H1 (cell line): ENCODE results near the gene ZNF644. TPM values are rescaled to one million over a fixed set of nuclear protein-coding genes. Genes with fewer than 3 reads are reported as not detected.

Experiments
- CTCF ChIA-PET: fragments of 300-600 bp; sonication (Branson Sonifier 250); formaldehyde crosslinking; loops from one replicate; lab custom pipeline; 2021; ENCODE audit not compliant: partially characterized antibody; lab: Charles Lee
- POLR2A ChIA-PET: fragments of 300-600 bp; sonication (Branson Sonifier 250); formaldehyde crosslinking; loops from one replicate; lab custom pipeline; 2021; ENCODE audit warnings: inconsistent platforms; ENCODE audit not compliant: partially characterized antibody; lab: Charles Lee
- DNase-seq, 2 experiments: peaks; one replicate each; pipeline versions ENCODE4 v3.0.0 to v3.0.0-alpha.2; 2010 to 2022; ENCODE audit warnings: low spot score in 2 of 2, low read depth in 1 of 2, mixed read lengths in 1 of 2
- FAIRE-seq: peaks from 2 replicates; lab custom pipeline; 2011; peaks lifted over from hg19 to GRCh38; lab: Jason Lieb, UNC
- H2AFZ ChIP-seq: 2 replicates; pipeline ENCODE4 v1.8.1; 2012; ENCODE audit warnings: low read length, inconsistent platforms
- H2AK5ac ChIP-seq: 2 replicates; pipeline ENCODE4 v1.6.1; 2013; ENCODE audit warnings: low read depth, low read length
- H2BK120ac ChIP-seq: replicated peaks from 2 replicates; pipeline ENCODE3; 2013; ENCODE audit warnings: low read depth, low read length, inconsistent platforms
- H2BK12ac ChIP-seq: 2 replicates; pipeline ENCODE4 v1.6.1; 2013; ENCODE audit warnings: low read depth, low read length
- H2BK15ac ChIP-seq: 2 replicates; pipeline ENCODE4 v1.6.1; 2013; ENCODE audit warnings: low read length
- H2BK20ac ChIP-seq: 2 replicates; pipeline ENCODE4 v1.6.1; 2013; ENCODE audit warnings: low read length
- H2BK5ac ChIP-seq: 2 replicates; pipeline ENCODE4 v1.6.1; 2013; ENCODE audit warnings: low read depth, low read length
- H3K14ac ChIP-seq: 2 replicates; pipeline ENCODE4 v1.6.1; 2013; ENCODE audit warnings: inconsistent platforms; ENCODE audit not compliant: insufficient read length
- H3K18ac ChIP-seq: 2 replicates; pipeline ENCODE4 v1.6.1; 2013; ENCODE audit warnings: low read length; ENCODE audit errors: extremely low read depth
- H3K23ac ChIP-seq: 2 replicates; pipeline ENCODE4 v1.6.1; 2013; ENCODE audit warnings: inconsistent platforms; ENCODE audit not compliant: insufficient read length
- H3K23me2 ChIP-seq: 2 replicates; pipeline ENCODE4 v1.6.1; 2013; ENCODE audit warnings: low read depth, low read length
- H3K27ac ChIP-seq: 2 replicates; pipeline ENCODE4 v1.6.1; 2011; ENCODE audit warnings: low read depth, low read length, inconsistent platforms
- H3K27me3 ChIP-seq, 4 experiments: replicated peaks in 1 of 4; 1 replicate in 1 of 4; 2 replicates in 3 of 4; pipeline versions ENCODE4 v1.6.1 to v1.8.1; 2011 to 2013; ENCODE audit warnings: low read length in 3 of 4, mild to moderate bottlenecking in 3 of 4, inconsistent platforms in 2 of 4, mixed read lengths in 2 of 4, moderate library complexity in 1 of 4; ENCODE audit not compliant: control insufficient read depth in 3 of 4, insufficient read depth in 3 of 4; ENCODE audit errors: extremely low read depth in 1 of 4
- H3K36me3 ChIP-seq, 4 experiments: 2 replicates each; pipeline versions ENCODE4 v1.6.1 to v1.8.1; 2011 to 2013; ENCODE audit warnings: mild to moderate bottlenecking in 4 of 4, low read length in 3 of 4, moderate library complexity in 2 of 4, control low read depth in 1 of 4, inconsistent platforms in 1 of 4; ENCODE audit not compliant: insufficient read depth in 4 of 4, control insufficient read depth in 2 of 4
- H3K4ac ChIP-seq: replicated peaks from 2 replicates; pipeline ENCODE3; 2013; ENCODE audit warnings: low read length, low read depth, mixed read lengths, inconsistent platforms; ENCODE audit not compliant: insufficient read length
- H3K4me1 ChIP-seq, 4 experiments: replicated peaks in 1 of 4; 1 replicate in 1 of 4; 2 replicates in 3 of 4; pipeline versions ENCODE4 v1.6.1 to v1.8.1; 2011 to 2013; ENCODE audit warnings: low read length in 3 of 4, inconsistent platforms in 2 of 4, mixed read lengths in 1 of 4; ENCODE audit not compliant: insufficient read depth in 4 of 4, control insufficient read depth in 3 of 4
- H3K4me2 ChIP-seq, 2 experiments: 2 replicates each; pipeline versions ENCODE4 v1.6.1 to v1.8.1; 2011 to 2013; ENCODE audit warnings: low read depth in 2 of 2, low read length in 2 of 2, control low read depth in 1 of 2, inconsistent platforms in 1 of 2, mild to moderate bottlenecking in 1 of 2; ENCODE audit not compliant: insufficient read depth in 1 of 2
- H3K4me3 ChIP-seq, 4 experiments: fragments of 200-600, 300-600 bp in 1 of 4; sonication (generic), shearing (Covaris generic), sonication (Bioruptor Twin) in 1 of 4; 2 replicates each; pipeline versions ENCODE4 v1.5.1 to v1.8.1; 2011 to 2016; ENCODE audit warnings: low read length in 4 of 4, low read depth in 3 of 4, control low read depth in 2 of 4, inconsistent platforms in 2 of 4, mild to moderate bottlenecking in 2 of 4, mixed read lengths in 1 of 4, moderate library complexity in 1 of 4; ENCODE audit not compliant: insufficient read depth in 2 of 4; ENCODE audit errors: extremely low read depth in 1 of 4
- H3K56ac ChIP-seq: replicated peaks from 2 replicates; pipeline ENCODE3; 2013; ENCODE audit warnings: low read depth, mild to moderate bottlenecking, mixed read lengths, low read length, inconsistent platforms; ENCODE audit not compliant: insufficient read length
- H3K79me1 ChIP-seq: 2 replicates; pipeline ENCODE4 v1.6.1; 2013; ENCODE audit warnings: low read depth, low read length, control low read depth
- H3K79me2 ChIP-seq, 2 experiments: 2 replicates each; pipeline versions ENCODE4 v1.6.1 to v1.8.1; 2012 to 2013; ENCODE audit warnings: low read length in 2 of 2, mild to moderate bottlenecking in 2 of 2, inconsistent platforms in 1 of 2; ENCODE audit not compliant: insufficient read depth in 2 of 2, control insufficient read depth in 1 of 2
- H3K9ac ChIP-seq, 4 experiments: replicated peaks in 1 of 4; 1 replicate in 1 of 4; 2 replicates in 3 of 4; pipeline versions ENCODE4 v1.6.1 to v1.8.1; 2011 to 2013; ENCODE audit warnings: low read depth in 3 of 4, low read length in 3 of 4, control low read depth in 2 of 4, mild to moderate bottlenecking in 2 of 4, moderate library complexity in 2 of 4, inconsistent platforms in 1 of 4; ENCODE audit errors: extremely low read depth in 1 of 4
- H3K9me3 ChIP-seq, 2 experiments: 2 replicates each; pipeline versions ENCODE4 v1.6.1 to v1.8.1; 2012 to 2013; ENCODE audit warnings: mild to moderate bottlenecking in 2 of 2, moderate library complexity in 2 of 2, control low read depth in 1 of 2, inconsistent platforms in 1 of 2, low read depth in 1 of 2, low read length in 1 of 2, mixed read lengths in 1 of 2; ENCODE audit not compliant: insufficient read depth in 2 of 2
- H4K20me1 ChIP-seq, 2 experiments: replicated peaks in 1 of 2; 2 replicates each; pipeline versions ENCODE3 to v1.8.1; 2011 to 2013; ENCODE audit warnings: inconsistent platforms in 2 of 2, low read length in 2 of 2, mild to moderate bottlenecking in 1 of 2; ENCODE audit not compliant: insufficient read depth in 2 of 2, control insufficient read depth in 1 of 2
- H4K5ac ChIP-seq: 2 replicates; pipeline ENCODE4 v1.6.1; 2013; ENCODE audit warnings: low read length, low read depth, mixed read lengths, inconsistent platforms; ENCODE audit not compliant: insufficient read length
- H4K8ac ChIP-seq: 2 replicates; pipeline ENCODE4 v1.8.0; 2013; ENCODE audit warnings: mild to moderate bottlenecking, moderate library complexity, low read length, inconsistent platforms; ENCODE audit not compliant: insufficient read depth; ENCODE audit errors: extremely low read depth
- H4K91ac ChIP-seq: replicated peaks from 2 replicates; pipeline ENCODE3; 2013; ENCODE audit warnings: low read length, mixed read lengths, inconsistent platforms; ENCODE audit not compliant: insufficient read length
- ASH2L ChIP-seq: fragments of 200-600, 300-600 bp; sonication (generic); IDR thresholded peaks from one replicate; pipeline ENCODE4 v1.7.1; 2017; ENCODE audit warnings: low read length
- GABPA ChIP-seq: IDR thresholded peaks from 2 replicates; pipeline ENCODE4 v1.6.1; 2011; ENCODE audit warnings: mild to moderate bottlenecking, low read length, moderate library complexity, borderline replicate concordance; ENCODE audit not compliant: insufficient read depth
- TCF12 ChIP-seq: IDR thresholded peaks from 2 replicates; pipeline ENCODE4 v1.6.1; 2011; ENCODE audit warnings: low read depth, mild to moderate bottlenecking, low read length
- WGBS, 2 experiments: shearing (Covaris generic) in 1 of 2; methylation state at CpG; one replicate each; pipeline versions ENCODE4 v1.1.6 to v1.1.7; 2013 to 2015; ENCODE audit warnings: low lambda C conversion rate in 2 of 2, mixed read lengths in 2 of 2, inconsistent platforms in 1 of 2, low coverage in 1 of 2, missing lambda C conversion rate in 1 of 2; ENCODE audit not compliant: insufficient replicate concordance in 2 of 2, insufficient coverage in 1 of 2, insufficient read length in 1 of 2; ENCODE audit errors: extremely low coverage in 1 of 2, missing lambda C conversion rate in 1 of 2; 5-methylcytosine and 5-hydroxymethylcytosine counted together
- polyA plus RNA-seq, 7 experiments: library from polyadenylated mRNA; depleted of rRNA in 3 of 7; stranded (reverse) in 5 of 7; unstranded in 2 of 7; fragments of >200 nt in 5 of 7; fragments of 200-250 nt in 2 of 7; gene quantifications; 1 replicate in 5 of 7; 2 replicates in 1 of 7; 4 replicates in 1 of 7; pipeline versions ENCODE4 v1.2.1 to v1.2.3, GENCODE V29; 2011 to 2013; ENCODE audit warnings: missing spikeins in 2 of 7, mixed read lengths in 2 of 7
- total RNA-seq: library from RNA; stranded (reverse); fragmentation: NEBNext Ultra II Directional; extraction: Animal tissue kit (Norgen Biotek cat#: 25700); gene quantifications from 2 replicates; pipeline ENCODE4 v1.2.1, GENCODE V29; 2021

Gene ZNF644
- total and polyA plus RNA-seq, 2 of the 8 experiments (the other 6 are each of a cell fraction or from before 2014, with no cell fraction given): 14.5 to 93.5 TPM

DNA sequence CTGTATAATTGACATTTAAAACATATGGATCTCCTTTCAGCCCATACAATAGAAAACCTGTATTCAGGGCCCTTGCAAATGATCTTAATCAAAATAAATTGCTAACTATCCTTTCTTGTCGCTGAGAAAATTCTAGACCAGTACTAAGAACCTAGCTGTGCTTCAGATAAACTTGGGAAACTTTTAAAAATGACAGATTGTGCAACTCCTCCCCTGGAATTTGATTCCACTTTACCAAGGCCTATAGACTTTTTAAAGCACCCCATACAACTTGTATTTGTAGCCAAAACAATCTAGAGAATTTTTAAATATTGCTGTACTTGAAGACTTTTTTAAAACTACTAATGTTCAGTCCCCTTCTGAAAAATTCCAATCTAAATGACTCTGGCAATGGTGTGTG lies 51.6 kb downstream of the ZNF644 start:
- H3K27ac ChIP-seq: no peak overlapping the region
- 90% methylated on average over 1 of the region's 1 CpG; no CpG with 5 or more reads in 1 of the 2 experiments for WGBS, 2 experiments

More for the DNA sequence above, 51.6 kb downstream of the ZNF644 start:
- H2BK5ac ChIP-seq: no peak overlapping the region
- H3K23ac ChIP-seq: no peak overlapping the region
- H3K56ac ChIP-seq: no peak overlapping the region
- H3K4me1 ChIP-seq: peaks cover 2 to 7% (median 6%) of the 10 kb centered on the region in 4 experiments; a peak in 6 of 7 replicates
- no peak overlapping the region for H2BK120ac ChIP-seq
- H4K20me1 ChIP-seq: peaks cover 1 to 2% of the 10 kb centered on the region in 2 experiments
- no peak overlapping the region for H2AK5ac ChIP-seq
- ChIA-PET POLR2A (interaction anchor here (1.3 kb wide), 1 partner anchor 52 kb away, joined by 5 read pairs; the partner anchor contains the start of gene ZNF644), CTCF (interaction anchor here (0.9 kb wide), 1 partner anchor 15 kb away, joined by 3 read pairs; no protein-coding TSS in a partner anchor)
- H4K91ac ChIP-seq: no peak overlapping the region
- H3K4me2 ChIP-seq: no peak overlapping the region
- H3K79me1 ChIP-seq: no peaks in the 10 kb centered on the region
- FAIRE-seq: no peak
- H3K4me3 ChIP-seq: no peak overlapping the region
- no peak overlapping the region for H3K18ac ChIP-seq
- no peak overlapping the region for H4K8ac ChIP-seq
- H3K14ac ChIP-seq: no peak overlapping the region
- TF ChIP-seq ASH2L (no peak), TCF12 (no peak), GABPA (no peak)
- H3K27me3 ChIP-seq: no peaks in the 10 kb centered on the region
- H3K23me2 ChIP-seq: no peaks in the 10 kb centered on the region
- H3K4ac ChIP-seq: no peak overlapping the region
- H2BK12ac ChIP-seq: no peak overlapping the region
- H3K79me2 ChIP-seq: peaks cover 0 to 85% of the 10 kb centered on the region in 2 experiments; a peak in 3 of 4 replicates
- H4K5ac ChIP-seq: no peak overlapping the region
- H3K9ac ChIP-seq: no peak overlapping the region
- H2AFZ ChIP-seq: no peak overlapping the region
- peaks cover 0 to 10% (median 0%) of the 10 kb centered on the region in 4 experiments; a peak in 3 of 8 replicates for H3K36me3 ChIP-seq
- no peak for DNase-seq
- H2BK15ac ChIP-seq: no peak overlapping the region
- H2BK20ac ChIP-seq: no peak overlapping the region
- H3K9me3 ChIP-seq: no peaks in the 10 kb centered on the region
